Adrenal gland (tissue), 5 donors: ENCODE data around the gene DPP10.

Source experiments
- POLR2A ChIP-seq, 2 donors: fragments of 450-650 bp; IDR thresholded peaks; one replicate each; pipeline ENCODE4 v1.6.1; 2017; ENCODE audit warnings: antibody characterized with exemption in 2 of 2, mild to moderate bottlenecking in 2 of 2, moderate library complexity in 1 of 2
- TF ChIP-seq, protein P1 (sequence below), 6 experiments: fragments of 450-650 bp in 4 of 6; fragments of 200-600 bp in 2 of 6; sonication (generic) in 1 of 6; IDR thresholded peaks; 1 replicate in 5 of 6; 2 replicates in 1 of 6; pipeline versions ENCODE4 v1.5.1 to v1.8.0; 2016 to 2021; ENCODE audit warnings: antibody characterized with exemption in 6 of 6, mild to moderate bottlenecking in 2 of 6, moderate library complexity in 1 of 6
- donor health status: DM: no; HTN: no; CAD: no.

DNA sequence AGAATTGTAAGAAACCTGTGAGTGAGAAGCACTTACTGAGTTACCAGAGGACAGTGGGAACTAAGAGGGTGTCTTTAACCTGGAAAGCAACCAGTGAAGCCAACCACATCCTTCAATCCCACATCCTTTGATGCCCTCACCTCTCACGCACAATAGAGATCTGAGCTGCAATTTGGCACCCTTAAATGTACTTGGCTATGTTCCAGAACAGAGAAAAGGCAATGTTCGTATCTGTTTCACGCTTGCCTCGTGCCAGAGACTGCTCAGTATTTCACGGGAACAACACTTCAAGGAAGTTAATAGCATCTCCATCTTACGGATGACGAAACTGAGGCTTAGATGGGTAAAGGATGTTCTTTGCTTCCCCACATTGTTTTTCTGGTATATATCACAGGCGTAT lies 167.4 kb downstream of the DPP10 start:
- TF ChIP-seq, protein P1, sequence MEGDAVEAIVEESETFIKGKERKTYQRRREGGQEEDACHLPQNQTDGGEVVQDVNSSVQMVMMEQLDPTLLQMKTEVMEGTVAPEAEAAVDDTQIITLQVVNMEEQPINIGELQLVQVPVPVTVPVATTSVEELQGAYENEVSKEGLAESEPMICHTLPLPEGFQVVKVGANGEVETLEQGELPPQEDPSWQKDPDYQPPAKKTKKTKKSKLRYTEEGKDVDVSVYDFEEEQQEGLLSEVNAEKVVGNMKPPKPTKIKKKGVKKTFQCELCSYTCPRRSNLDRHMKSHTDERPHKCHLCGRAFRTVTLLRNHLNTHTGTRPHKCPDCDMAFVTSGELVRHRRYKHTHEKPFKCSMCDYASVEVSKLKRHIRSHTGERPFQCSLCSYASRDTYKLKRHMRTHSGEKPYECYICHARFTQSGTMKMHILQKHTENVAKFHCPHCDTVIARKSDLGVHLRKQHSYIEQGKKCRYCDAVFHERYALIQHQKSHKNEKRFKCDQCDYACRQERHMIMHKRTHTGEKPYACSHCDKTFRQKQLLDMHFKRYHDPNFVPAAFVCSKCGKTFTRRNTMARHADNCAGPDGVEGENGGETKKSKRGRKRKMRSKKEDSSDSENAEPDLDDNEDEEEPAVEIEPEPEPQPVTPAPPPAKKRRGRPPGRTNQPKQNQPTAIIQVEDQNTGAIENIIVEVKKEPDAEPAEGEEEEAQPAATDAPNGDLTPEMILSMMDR (IDR thresholded peaks at IDR 0.05): no peak
- no peak for TF ChIP-seq POLR2A (IDR thresholded peaks at IDR 0.05)
